Skeletal muscle tissue (tissue), 4 donors: ENCODE data around the gene FCMR. TPM values are rescaled to one million over a fixed set of nuclear protein-coding genes. Genes with fewer than 3 reads are reported as not detected.

ENCODE experiments used
- H3K27ac ChIP-seq: one replicate; pipeline ENCODE4 v1.7.0; 2013; ENCODE audit warnings: mild to moderate bottlenecking, low read depth, low read length, inconsistent platforms
- H3K27me3 ChIP-seq, 3 donors: one replicate each; pipeline ENCODE4 v1.7.0; 2013; ENCODE audit warnings: low read length in 3 of 3; ENCODE audit not compliant: control insufficient read depth in 3 of 3, insufficient read depth in 3 of 3
- H3K36me3 ChIP-seq, 3 donors: one replicate each; pipeline ENCODE4 v1.7.0; 2013; ENCODE audit warnings: low read length in 3 of 3; ENCODE audit not compliant: control insufficient read depth in 3 of 3, insufficient read depth in 3 of 3
- H3K4me1 ChIP-seq, 3 donors: one replicate each; pipeline ENCODE4 v1.7.0; 2013; ENCODE audit warnings: low read length in 3 of 3, mild to moderate bottlenecking in 3 of 3; ENCODE audit not compliant: control insufficient read depth in 3 of 3, insufficient read depth in 3 of 3
- H3K4me3 ChIP-seq, 3 donors: one replicate each; pipeline ENCODE4 v1.7.0; 2013; ENCODE audit warnings: low read length in 3 of 3
- H3K9ac ChIP-seq, 3 donors: one replicate each; pipeline ENCODE4 v1.7.0; 2013; ENCODE audit warnings: low read length in 3 of 3, mild to moderate bottlenecking in 3 of 3, moderate library complexity in 2 of 3, low read depth in 1 of 3
- H3K9me3 ChIP-seq, 3 donors: one replicate each; pipeline ENCODE4 v1.7.0; 2013; ENCODE audit warnings: low read length in 3 of 3; ENCODE audit not compliant: control insufficient read depth in 3 of 3
- total RNA-seq: library from RNA; depleted of rRNA; stranded (reverse); fragments of >200 nt; gene quantifications from one replicate; pipeline ENCODE4 v1.2.3, GENCODE V29; 2014
- donor health status: Osteomylitis.

The FCMR gene
- total RNA-seq, 1 donor from 2014 or later, result 0.52 TPM

- peaks cover 0 to 5% (median 5%) of the 10 kb centered on the region in 3 donors for H3K4me1 ChIP-seq
- H3K27ac ChIP-seq, result no peak overlapping the region
- no peaks in the 10 kb centered on the region for H3K9me3 ChIP-seq
- H3K4me3 ChIP-seq, result no peak overlapping the region
- no peak overlapping the region for H3K9ac ChIP-seq
- H3K27me3 ChIP-seq, result no peaks in the 10 kb centered on the region
- no peaks in the 10 kb centered on the region for H3K36me3 ChIP-seq
Measured at GRCh38 chr1:206867716-206868115, 54.0 kb downstream of the FCMR start.

GRCh38 chr1:206867239-206867638 is 54.5 kb downstream of the FCMR start:
- H3K9me3 ChIP-seq, result no peaks in the 10 kb centered on the region
- H3K4me1 ChIP-seq, result peaks cover 0 to 5% (median 5%) of the 10 kb centered on the region in 3 donors
- H3K4me3 ChIP-seq, result no peak overlapping the region
- H3K27me3 ChIP-seq, result no peaks in the 10 kb centered on the region
- H3K36me3 ChIP-seq, result no peaks in the 10 kb centered on the region
- H3K9ac ChIP-seq, result no peak overlapping the region
- no peak overlapping the region for H3K27ac ChIP-seq

- H3K4me1 ChIP-seq, result peaks cover 0 to 5% (median 5%) of the 10 kb centered on the region in 3 donors
- H3K9me3 ChIP-seq, result no peaks in the 10 kb centered on the region
- H3K9ac ChIP-seq, result no peak overlapping the region
- no peaks in the 10 kb centered on the region for H3K27me3 ChIP-seq
- no peak overlapping the region for H3K27ac ChIP-seq
- no peak overlapping the region for H3K4me3 ChIP-seq
- no peaks in the 10 kb centered on the region for H3K36me3 ChIP-seq
Measured at GRCh38 chr1:206866062-206866461, 55.7 kb downstream of the FCMR start.

GRCh38 chr1:206864939-206865671 is 56.6 kb downstream of the FCMR start, which contains the start of gene IL20:
TSS of gene IL20 (plus strand) at chr1:206865623. CDS start at chr1:206865853, 230 bp downstream.
- peak within 1 kb of the TSS in 1 of 3 donors; percentile 38 for H3K9ac ChIP-seq
- peak within 1 kb of the TSS in 1 of 3 donors; percentile 3 for H3K4me3 ChIP-seq
- no peaks in the 10 kb centered on the region for H3K36me3 ChIP-seq
- H3K9me3 ChIP-seq, result no peaks in the 10 kb centered on the region
- peaks cover 0 to 2% (median 2%) of the 10 kb centered on the region in 3 donors for H3K27me3 ChIP-seq
- peaks cover 0 to 5% (median 5%) of the 10 kb centered on the region in 3 donors for H3K4me1 ChIP-seq
- no peak within 1 kb of the TSS for H3K27ac ChIP-seq

GRCh38 chr1:206863266-206863665 is 58.5 kb downstream of the FCMR start:
- no peaks in the 10 kb centered on the region for H3K9me3 ChIP-seq
- H3K27ac ChIP-seq, result no peak overlapping the region
- no peak overlapping the region for H3K9ac ChIP-seq
- H3K4me1 ChIP-seq, result peaks cover 0 to 5% (median 5%) of the 10 kb centered on the region in 3 donors
- peaks cover 0 to 3% (median 3%) of the 10 kb centered on the region in 3 donors for H3K27me3 ChIP-seq
- H3K36me3 ChIP-seq, result no peaks in the 10 kb centered on the region
- no peak overlapping the region for H3K4me3 ChIP-seq

GRCh38 chr1:206860165-206860564 is 61.6 kb downstream of the FCMR start:
- H3K27ac ChIP-seq, result no peak overlapping the region
- no peak overlapping the region for H3K9ac ChIP-seq
- H3K27me3 ChIP-seq, result peaks cover 3 to 9% (median 3%) of the 10 kb centered on the region in 3 donors
- peaks cover 0 to 4% (median 3%) of the 10 kb centered on the region in 3 donors for H3K4me1 ChIP-seq
- H3K9me3 ChIP-seq, result no peaks in the 10 kb centered on the region
- H3K4me3 ChIP-seq, result no peak overlapping the region
- H3K36me3 ChIP-seq, result no peaks in the 10 kb centered on the region

GRCh38 chr1:206859082-206859521 is 62.6 kb downstream of the FCMR start:
- peaks cover 3 to 9% (median 3%) of the 10 kb centered on the region in 3 donors for H3K27me3 ChIP-seq
- H3K36me3 ChIP-seq, result no peaks in the 10 kb centered on the region
- H3K4me3 ChIP-seq, result no peak overlapping the region
- H3K9ac ChIP-seq, result no peak overlapping the region
- H3K9me3 ChIP-seq, result no peaks in the 10 kb centered on the region
- no peaks in the 10 kb centered on the region for H3K4me1 ChIP-seq
- H3K27ac ChIP-seq, result no peak overlapping the region

GRCh38 chr1:206856674-206857464 is 64.9 kb downstream of the FCMR start:
- Histone ChIP-seq H3K27ac (no peak overlapping the region), H3K27me3 (peaks cover 3 to 9% (median 3%) of the 10 kb centered on the region in 3 donors)

GRCh38 chr1:206855859-206856258 is 65.9 kb downstream of the FCMR start:
- Histone ChIP-seq H3K36me3 (no peaks in the 10 kb centered on the region), H3K27me3 (peaks cover 3 to 9% (median 3%) of the 10 kb centered on the region in 3 donors), H3K4me3 (no peak overlapping the region), H3K9ac (no peak overlapping the region), H3K4me1 (no peaks in the 10 kb centered on the region), H3K9me3 (no peaks in the 10 kb centered on the region), H3K27ac (no peak overlapping the region)

More at GRCh38 chr1:206856674-206857464, 64.9 kb downstream of the FCMR start:
- H3K9me3 ChIP-seq, result no peaks in the 10 kb centered on the region
- no peak overlapping the region for H3K9ac ChIP-seq
- no peaks in the 10 kb centered on the region for H3K36me3 ChIP-seq
- H3K4me1 ChIP-seq, result no peaks in the 10 kb centered on the region
- no peak overlapping the region for H3K4me3 ChIP-seq
